ENCODE results near the gene CLCNKA. TPM values are rescaled to one million over a fixed set of nuclear protein-coding genes. Genes with fewer than 3 reads are reported as not detected.

The CLCNKA gene
- total and polyA plus RNA-seq, 9 donors, result 0.08 to 2.4 (median 1.0) TPM; not detected in 1

DNA sequence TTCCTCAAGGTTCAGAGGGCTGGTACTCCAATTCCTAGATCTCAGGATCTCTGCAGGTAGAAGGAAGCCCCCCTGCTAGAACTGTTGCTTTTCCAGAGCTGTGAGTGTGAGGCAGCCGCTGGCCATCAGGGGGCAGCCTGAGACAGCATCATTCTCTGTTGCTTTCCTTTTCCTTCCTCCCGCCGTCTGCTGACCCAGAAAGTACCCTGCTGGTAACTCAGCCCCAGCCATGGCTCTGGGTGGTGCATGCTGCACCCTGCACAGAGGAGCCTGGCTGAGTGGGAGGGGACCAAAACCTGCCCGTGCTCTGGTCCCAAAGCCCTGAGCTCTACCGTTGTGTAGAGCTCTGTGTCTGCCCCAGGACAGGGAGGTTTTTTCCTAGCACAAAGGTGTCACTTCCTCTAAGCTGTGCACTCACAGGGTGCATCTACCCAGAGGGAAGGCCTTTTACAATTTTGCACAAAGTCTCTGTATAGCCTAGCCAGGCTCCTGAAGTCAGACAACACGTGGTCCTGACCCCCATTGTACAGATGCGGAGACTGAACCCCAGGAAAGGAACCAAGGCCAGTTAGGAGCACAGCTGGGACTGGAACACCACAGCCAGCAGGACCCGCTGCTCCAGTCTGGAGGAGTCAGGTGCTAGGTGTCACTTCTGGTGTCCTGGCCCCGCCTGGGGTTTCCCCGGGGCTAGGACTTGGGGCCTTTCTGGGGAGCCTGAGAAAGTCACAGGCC lies 57.3 kb downstream of the CLCNKA start:
- H3K4me3 ChIP-seq, result no peak overlapping the region
- H3K27ac ChIP-seq, result no peak overlapping the region
- 34 to 39% (median 37%) methylated on average over 10 of the region's 10 CpGs for WGBS, 3 donors
- TF ChIP-seq, protein P1, sequence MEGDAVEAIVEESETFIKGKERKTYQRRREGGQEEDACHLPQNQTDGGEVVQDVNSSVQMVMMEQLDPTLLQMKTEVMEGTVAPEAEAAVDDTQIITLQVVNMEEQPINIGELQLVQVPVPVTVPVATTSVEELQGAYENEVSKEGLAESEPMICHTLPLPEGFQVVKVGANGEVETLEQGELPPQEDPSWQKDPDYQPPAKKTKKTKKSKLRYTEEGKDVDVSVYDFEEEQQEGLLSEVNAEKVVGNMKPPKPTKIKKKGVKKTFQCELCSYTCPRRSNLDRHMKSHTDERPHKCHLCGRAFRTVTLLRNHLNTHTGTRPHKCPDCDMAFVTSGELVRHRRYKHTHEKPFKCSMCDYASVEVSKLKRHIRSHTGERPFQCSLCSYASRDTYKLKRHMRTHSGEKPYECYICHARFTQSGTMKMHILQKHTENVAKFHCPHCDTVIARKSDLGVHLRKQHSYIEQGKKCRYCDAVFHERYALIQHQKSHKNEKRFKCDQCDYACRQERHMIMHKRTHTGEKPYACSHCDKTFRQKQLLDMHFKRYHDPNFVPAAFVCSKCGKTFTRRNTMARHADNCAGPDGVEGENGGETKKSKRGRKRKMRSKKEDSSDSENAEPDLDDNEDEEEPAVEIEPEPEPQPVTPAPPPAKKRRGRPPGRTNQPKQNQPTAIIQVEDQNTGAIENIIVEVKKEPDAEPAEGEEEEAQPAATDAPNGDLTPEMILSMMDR (IDR thresholded peaks at IDR 0.05), result peak; percentile 86 to 98 (median 97)
- no peak for TF ChIP-seq EP300 (IDR thresholded peaks at IDR 0.05)
- TF ChIP-seq POLR2A (IDR thresholded peaks at IDR 0.05), result peak; percentile 14
- no peaks in the 10 kb centered on the region for H3K36me3 ChIP-seq
- H3K9me3 ChIP-seq, result no peaks in the 10 kb centered on the region
- peaks cover 1% of the 10 kb centered on the region for H3K4me1 ChIP-seq (ENCODE audit: insufficient read depth)
- no peaks in the 10 kb centered on the region for H3K27me3 ChIP-seq
- intact Hi-C loops (cut with DNase I), result loop anchor here in 3 of 4 donors (1.0 to 10.0 kb wide), 5 partner anchors 109 to 276 kb away; partner anchors contain the start of gene FBXO42 (in 1 of the 3)
- DNase-seq, result peak; percentile 76 to 89 (median 87)

DNA sequence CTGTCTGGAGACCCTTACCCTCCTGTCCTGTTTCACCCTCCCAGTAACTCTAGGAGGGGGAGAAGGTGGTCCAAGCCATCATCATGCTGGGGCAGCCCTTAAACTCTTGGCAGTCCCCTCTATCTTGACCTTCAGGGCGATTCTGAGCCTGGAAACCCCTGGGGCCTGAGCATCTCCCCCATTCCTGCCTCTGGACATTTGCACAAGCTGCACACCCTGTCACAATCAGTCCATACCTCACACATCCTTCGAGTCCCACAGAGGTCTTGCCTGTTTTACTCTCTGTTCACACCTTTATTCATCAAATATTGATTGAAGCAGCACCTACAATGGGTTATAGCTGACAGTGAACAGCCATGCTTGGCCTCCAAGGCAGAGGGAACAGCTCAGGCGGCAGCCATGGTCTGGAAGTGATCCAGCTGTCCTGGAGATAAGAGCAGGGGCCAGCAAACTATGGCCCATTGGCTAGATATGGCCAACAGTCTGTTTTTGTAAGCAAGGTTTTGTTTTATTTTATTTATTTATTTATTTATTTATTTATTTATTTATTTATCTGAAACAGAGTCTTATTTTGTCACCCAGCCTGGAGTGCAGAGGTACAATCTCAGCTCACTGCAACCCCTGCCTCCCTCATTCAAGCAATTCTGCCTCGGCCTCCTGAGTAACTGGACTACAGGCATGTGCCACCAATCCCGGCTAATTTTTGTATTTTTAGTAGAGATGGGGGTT lies 58.8 kb downstream of the CLCNKA start:
- TF ChIP-seq, protein P1 (IDR thresholded peaks at IDR 0.05), result no peak
- TF ChIP-seq EP300 (IDR thresholded peaks at IDR 0.05) (no peak), POLR2A (IDR thresholded peaks at IDR 0.05) (no peak)

DNA sequence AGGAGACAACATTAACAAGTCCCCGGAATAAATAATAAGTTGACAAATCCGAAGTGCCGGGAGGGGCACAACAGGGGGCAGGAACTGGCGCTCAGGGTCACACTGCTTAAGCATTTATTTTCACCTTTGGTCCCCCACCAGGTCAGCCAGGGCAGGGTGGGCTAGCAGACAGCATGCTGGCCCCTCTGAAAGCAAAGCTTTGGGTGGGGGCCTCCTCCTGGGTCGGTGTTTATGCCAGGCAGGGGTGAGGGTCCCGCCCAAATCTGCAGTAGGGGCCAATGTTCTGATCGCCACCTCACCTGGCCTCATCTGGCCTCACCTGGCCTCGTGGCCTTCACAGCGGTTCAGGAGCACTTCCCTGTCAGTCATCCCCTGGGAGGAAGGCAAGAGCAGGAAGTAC lies 59.8 kb downstream of the CLCNKA start:
- 82 to 90% (median 89%) methylated on average over 9 of the region's 9 CpGs for WGBS, 3 donors
- intact Hi-C loops (cut with DNase I), result loop anchor here in 3 of 4 donors (2.0 to 10.0 kb wide), 4 partner anchors 63 to 281 kb away; no protein-coding TSS in a partner anchor
- Histone ChIP-seq H3K9me3 (no peaks in the 10 kb centered on the region), H3K4me1 (ENCODE audit: insufficient read depth) (peaks cover 1% of the 10 kb centered on the region), H3K4me3 (no peak overlapping the region), H3K27ac (no peak overlapping the region), H3K27me3 (no peaks in the 10 kb centered on the region), H3K36me3 (no peaks in the 10 kb centered on the region)
- TF ChIP-seq, protein P1 (IDR thresholded peaks at IDR 0.05), result no peak
- TF ChIP-seq EP300 (IDR thresholded peaks at IDR 0.05) (no peak), POLR2A (IDR thresholded peaks at IDR 0.05) (no peak)
- peak in 1 of 5 donors; percentile 22 for DNase-seq

More for the DNA sequence above, 58.8 kb downstream of the CLCNKA start:
- 89 to 92% (median 90%) methylated on average over 5 of the region's 5 CpGs for WGBS, 3 donors
- H3K36me3 ChIP-seq, result no peaks in the 10 kb centered on the region
- peaks cover 1% of the 10 kb centered on the region for H3K4me1 ChIP-seq (ENCODE audit: insufficient read depth)
- no peak overlapping the region for H3K4me3 ChIP-seq
- no peak overlapping the region for H3K27ac ChIP-seq
- intact Hi-C loops (cut with DNase I), result loop anchor here in 2 of 4 donors (2.0 to 10.0 kb wide), 3 partner anchors 64 to 282 kb away; no protein-coding TSS in a partner anchor
- DNase-seq, result peak in 1 of 5 donors; percentile 28
- no peaks in the 10 kb centered on the region for H3K27me3 ChIP-seq
- H3K9me3 ChIP-seq, result no peaks in the 10 kb centered on the region

DNA sequence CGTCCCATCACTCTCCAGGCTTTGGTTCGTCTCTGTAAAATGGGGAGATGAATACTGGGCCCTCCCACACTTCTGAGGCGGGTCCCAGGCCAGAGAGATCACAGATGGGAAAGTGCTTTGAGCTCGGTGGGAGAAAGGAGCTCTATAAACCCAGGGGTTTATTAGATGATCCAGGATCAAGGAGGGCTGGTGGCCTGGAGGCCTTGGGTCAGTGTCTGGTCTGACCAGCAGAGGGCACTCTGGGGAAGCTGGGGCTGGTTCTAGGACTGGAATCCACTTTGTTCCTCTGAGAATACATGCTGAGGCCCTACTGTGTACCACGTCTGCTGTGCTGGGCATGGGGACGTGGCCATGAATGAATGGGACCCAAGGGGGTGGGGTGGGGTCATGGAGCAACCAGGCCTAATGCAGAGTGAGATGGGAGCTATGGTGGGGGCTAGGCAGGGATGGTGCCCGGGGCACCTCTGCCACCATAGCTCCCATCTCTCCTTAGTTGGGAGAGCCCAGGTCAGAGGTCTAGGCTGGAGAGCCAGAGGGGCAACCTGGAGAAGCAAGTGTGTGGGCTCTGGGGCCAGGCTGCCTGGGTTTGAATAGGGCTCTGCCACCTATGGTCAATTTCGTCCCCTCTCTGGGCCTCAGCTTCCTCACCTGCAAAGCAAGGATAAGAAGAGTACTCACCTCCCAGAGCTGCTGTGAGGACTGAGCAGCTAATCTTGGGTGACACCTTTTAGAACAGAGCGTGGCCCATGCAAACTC lies 60.6 kb downstream of the CLCNKA start:
- H3K27me3 ChIP-seq, result no peaks in the 10 kb centered on the region
- H3K4me3 ChIP-seq, result no peak overlapping the region
- no peak overlapping the region for H3K27ac ChIP-seq
- intact Hi-C loops (cut with DNase I), result loop anchor here in 3 of 4 donors (2.0 to 10.0 kb wide), 3 partner anchors 62 to 280 kb away; no protein-coding TSS in a partner anchor
- 78 to 81% (median 79%) methylated on average over 9 of the region's 9 CpGs for WGBS, 3 donors
- peaks cover 1% of the 10 kb centered on the region for H3K4me1 ChIP-seq (ENCODE audit: insufficient read depth)
- peak in 4 of 5 donors; percentile 59 to 68 (median 65) for DNase-seq
- TF ChIP-seq, protein P1 (IDR thresholded peaks at IDR 0.05), result peak; percentile 35 to 56 (median 38)
- TF ChIP-seq POLR2A (IDR thresholded peaks at IDR 0.05), result no peak
- H3K9me3 ChIP-seq, result no peaks in the 10 kb centered on the region
- H3K36me3 ChIP-seq, result no peaks in the 10 kb centered on the region

Measured in ovary (tissue), 9 donors.